IMR-90 (cell line): ENCODE measurements around the gene HOXD12. TPM values are rescaled to one million over a fixed set of nuclear protein-coding genes. Genes with fewer than 3 reads are reported as not detected.

ENCODE experiments used
- ATAC-seq: fragments of 200-7000 bp; cut with Tn5 transposase; 2 replicates; pipeline ENCODE4 v1.9.1; 2020; ENCODE audit warnings: low read depth, mild to moderate bottlenecking, moderate library complexity
- BruUV-seq: library from RNA; stranded (reverse); fragments of 400-500 nt; replicated peaks from 2 replicates; lab custom pipeline; 2021; lab: Mats Ljungman, UMichigan
- CTCF ChIA-PET: fragments of 300-600 bp; formaldehyde crosslinking; extraction: SDS; loops from one replicate; lab custom pipeline; 2021; ENCODE audit warnings: antibody characterized with exemption; lab: Yijun Ruan, JAX
- POLR2A ChIA-PET: fragments of 300-600 bp; sonication (Branson Sonifier 250); formaldehyde crosslinking; loops from one replicate; lab custom pipeline; 2022; ENCODE audit warnings: antibody characterized with exemption; ENCODE audit not compliant: unreplicated experiment; lab: Charles Lee
- DNase-seq: peaks from one replicate; pipeline ENCODE4 v3.0.0; 2013
- H2AFZ ChIP-seq: replicated peaks from 2 replicates; pipeline ENCODE3; 2013; ENCODE audit warnings: low read length, mild to moderate bottlenecking; ENCODE audit not compliant: poor library complexity
- H2AK5ac ChIP-seq: 2 replicates; pipeline ENCODE4 v1.6.1; 2013; ENCODE audit warnings: low read depth, low read length, inconsistent platforms
- H2AK9ac ChIP-seq: replicated peaks from 2 replicates; pipeline ENCODE3; 2013; ENCODE audit warnings: mild to moderate bottlenecking, low read depth, low read length, moderate library complexity; ENCODE audit not compliant: poor library complexity
- H2BK120ac ChIP-seq: 2 replicates; pipeline ENCODE4 v1.6.1; 2013; ENCODE audit warnings: low read depth, low read length, inconsistent platforms
- H2BK15ac ChIP-seq: 3 replicates; pipeline ENCODE4 v1.6.1; 2013; ENCODE audit warnings: low read depth, low read length, inconsistent platforms
- H2BK20ac ChIP-seq: 2 replicates; pipeline ENCODE4 v1.6.1; 2013; ENCODE audit warnings: low read depth, mild to moderate bottlenecking, inconsistent platforms, low read length, moderate library complexity
- H2BK5ac ChIP-seq: 2 replicates; pipeline ENCODE4 v1.6.1; 2013; ENCODE audit warnings: mild to moderate bottlenecking, low read depth, low read length, inconsistent platforms; ENCODE audit not compliant: poor library complexity, severe bottlenecking
- H3K14ac ChIP-seq: replicated peaks from 2 replicates; pipeline ENCODE4 v1.6.1; 2013; ENCODE audit warnings: low read depth, low read length, inconsistent platforms
- H3K18ac ChIP-seq: 2 replicates; pipeline ENCODE4 v1.6.1; 2013; ENCODE audit warnings: low read depth, low read length, control low read depth
- H3K23ac ChIP-seq: 2 replicates; pipeline ENCODE4 v1.6.1; 2013; ENCODE audit warnings: low read depth, low read length, inconsistent platforms
- H3K27ac ChIP-seq: 2 replicates; pipeline ENCODE4 v1.5.1; 2013; ENCODE audit warnings: mild to moderate bottlenecking, control low read depth, low read length; ENCODE audit not compliant: insufficient read depth
- H3K27me3 ChIP-seq: 2 replicates; pipeline ENCODE4 v1.6.1; 2013; ENCODE audit warnings: low read length; ENCODE audit not compliant: control insufficient read depth, insufficient read depth
- H3K36me3 ChIP-seq: 2 replicates; pipeline ENCODE4 v1.6.1; 2013; ENCODE audit warnings: low read length, mixed read lengths; ENCODE audit not compliant: control insufficient read depth, insufficient read depth
- H3K4ac ChIP-seq: 2 replicates; pipeline ENCODE4 v1.6.1; 2013; ENCODE audit warnings: low read depth, low read length, inconsistent platforms
- H3K4me1 ChIP-seq: 2 replicates; pipeline ENCODE4 v1.6.1; 2013; ENCODE audit warnings: low read length, mixed read lengths; ENCODE audit not compliant: control insufficient read depth, insufficient read depth
- H3K4me2 ChIP-seq: 2 replicates; pipeline ENCODE4 v1.6.1; 2013; ENCODE audit warnings: low read depth, mild to moderate bottlenecking, control low read depth, low read length, moderate library complexity
- H3K4me3 ChIP-seq: 2 replicates; pipeline ENCODE4 v1.5.1; 2013; ENCODE audit warnings: low read depth, mild to moderate bottlenecking, control low read depth, low read length, moderate library complexity; ENCODE audit not compliant: insufficient read depth
- H3K56ac ChIP-seq: 2 replicates; pipeline ENCODE4 v1.6.1; 2013; ENCODE audit warnings: low read length, inconsistent platforms; ENCODE audit not compliant: insufficient read depth; ENCODE audit errors: extremely low read depth
- H3K79me1 ChIP-seq, 2 experiments: 2 replicates each; pipeline ENCODE4 v1.6.1; 2013; ENCODE audit warnings: low read length in 2 of 2, inconsistent platforms in 1 of 2, low read depth in 1 of 2
- H3K9ac ChIP-seq: 2 replicates; pipeline ENCODE4 v1.6.1; 2013; ENCODE audit warnings: low read depth, low read length, control low read depth
- H3K9me1 ChIP-seq: 2 replicates; pipeline ENCODE4 v1.6.1; 2013; ENCODE audit warnings: low read length, inconsistent platforms; ENCODE audit not compliant: insufficient read depth
- H3K9me3 ChIP-seq: 2 replicates; pipeline ENCODE4 v1.6.1; 2013; ENCODE audit warnings: low read length; ENCODE audit not compliant: control insufficient read depth, insufficient read depth
- H4K20me1 ChIP-seq: 2 replicates; pipeline ENCODE4 v1.6.1; 2013; ENCODE audit warnings: low read length, inconsistent platforms; ENCODE audit not compliant: insufficient read depth
- H4K5ac ChIP-seq: 2 replicates; pipeline ENCODE4 v1.6.1; 2013; ENCODE audit warnings: mild to moderate bottlenecking, low read depth, low read length, control low read depth
- H4K8ac ChIP-seq, 2 experiments: 2 replicates each; pipeline ENCODE4 v1.6.1; 2013; ENCODE audit warnings: low read depth in 2 of 2, low read length in 2 of 2, control low read depth in 1 of 2, inconsistent platforms in 1 of 2
- H4K91ac ChIP-seq: 2 replicates; pipeline ENCODE4 v1.6.1; 2013; ENCODE audit warnings: low read depth, low read length, inconsistent platforms; ENCODE audit not compliant: insufficient read depth
- BHLHE40 ChIP-seq: fragments of 150-350 bp; IDR thresholded peaks from 2 replicates; pipeline ENCODE4 v1.6.1; 2016; ENCODE audit warnings: mild to moderate bottlenecking, low read depth, low read length
- USF2 ChIP-seq: fragments of 150-350 bp; IDR thresholded peaks from 2 replicates; pipeline ENCODE4 v1.6.1; 2017; ENCODE audit warnings: mild to moderate bottlenecking, antibody characterized with exemption, low read length, low read depth
- WGBS, 2 experiments: methylation state at CpG; one replicate each; pipeline versions ENCODE4 v1.1.5 to v1.1.7; 2013; ENCODE audit warnings: missing lambda C conversion rate in 2 of 2; ENCODE audit not compliant: insufficient read length in 1 of 2; ENCODE audit errors: extremely low coverage in 2 of 2; 5-methylcytosine and 5-hydroxymethylcytosine counted together
- dilution Hi-C: fragments of 300-500 bp; cut with HindIII; formaldehyde crosslinking; loops from one replicate; pipeline ENCODE4 v1.14.3; 2018; ENCODE audit warnings: low sequenced_read_pairs; ENCODE audit not compliant: unreplicated experiment
- in situ Hi-C: fragments of 300-500 bp; cut with MboI; formaldehyde crosslinking; loops from 3 replicates; pipeline ENCODE4 v1.14.3; 2019; ENCODE audit warnings: low sequenced_read_pairs, inconsistent platforms, mixed read lengths
- intact Hi-C: fragments of 100-400 bp; cut with micrococcal nuclease; formaldehyde crosslinking; loops from 2 replicates; pipeline ENCODE4 v1.10.0; 2022
- polyA plus RNA-seq, 3 experiments: library from polyadenylated mRNA; depleted of rRNA; stranded (reverse); fragments of >200 nt; gene quantifications; 2 replicates each; pipeline ENCODE4 v1.2.3, GENCODE V29; 2012; ENCODE audit warnings: low replicate concordance in 1 of 3
- total RNA-seq: library from RNA; depleted of rRNA; stranded (reverse); fragments of >200 nt; gene quantifications from 2 replicates; pipeline ENCODE4 v1.2.3, GENCODE V29; 2012

HOXD12 gene
- total and polyA plus RNA-seq, 2 of the 4 experiments (the other 2 are of a cell fraction), result not detected

- no peak overlapping the region for H3K4me3 ChIP-seq
- H4K8ac ChIP-seq, result no peak overlapping the region
- DNase-seq (no peak), ATAC-seq (no peak)
- H3K4ac ChIP-seq, result no peak overlapping the region
- H3K18ac ChIP-seq, result no peak overlapping the region
- H3K56ac ChIP-seq, result no peak overlapping the region
- H3K9me3 ChIP-seq, result peaks cover 8% of the 10 kb centered on the region
- no peak overlapping the region for H2BK5ac ChIP-seq
- no peaks in the 10 kb centered on the region for H3K4me1 ChIP-seq
- no peaks in the 10 kb centered on the region for H3K36me3 ChIP-seq
- H2AK5ac ChIP-seq, result no peak overlapping the region
- H4K20me1 ChIP-seq, result no peaks in the 10 kb centered on the region; the same call in 1 of the 2 replicates
- no peak overlapping the region for H2AFZ ChIP-seq
- no peak overlapping the region for H2BK15ac ChIP-seq
- H2BK120ac ChIP-seq, result no peak overlapping the region
- H2BK20ac ChIP-seq, result no peak overlapping the region
- no peak overlapping the region for H4K91ac ChIP-seq
- 6% methylated on average over 18 of the region's 47 CpGs; no CpG with 5 or more reads in 1 of the 2 experiments for WGBS, 2 experiments
- H3K23ac ChIP-seq, result no peak overlapping the region
- POLR2A ChIA-PET, result no interaction called here
- H3K14ac ChIP-seq, result no peak overlapping the region
- no peak overlapping the region for H3K4me2 ChIP-seq
- no peak for TF ChIP-seq BHLHE40
- TF ChIP-seq USF2, result peak; percentile 75; the same call in 1 of the 2 replicates
- peaks cover 94% of the 10 kb centered on the region for H3K27me3 ChIP-seq
- BruUV-seq, result no TSS peak
- H3K79me1 ChIP-seq, result no peaks in the 10 kb centered on the region
- H4K5ac ChIP-seq, result no peak overlapping the region
- H3K27ac ChIP-seq, result no peak overlapping the region
- intact Hi-C loops, result no loop called here
- H3K9ac ChIP-seq, result no peak overlapping the region
- H3K9me1 ChIP-seq, result no peaks in the 10 kb centered on the region
- in situ Hi-C loops, result loop anchor here (10.0 kb wide), 2 partner anchors 333 to 1033 kb away; no protein-coding TSS in a partner anchor
- CTCF ChIA-PET, result no interaction called here
- H2AK9ac ChIP-seq, result no peak overlapping the region
- dilution Hi-C loops, result no loop called here
Observed at GRCh38 chr2:176122052-176122682, 22.6 kb downstream of the HOXD12 start.
